Endothelial cell of hepatic sinusoid (primary cell): Measurements from ENCODE around the gene KCNH6.

Experiments used
- in situ Hi-C: cut with HindIII; loops from 2 replicates; pipeline ENCODE4 v1.10.0; 2017; ENCODE audit warnings: low sequenced_read_pairs

Gene KCNH6

DNA sequence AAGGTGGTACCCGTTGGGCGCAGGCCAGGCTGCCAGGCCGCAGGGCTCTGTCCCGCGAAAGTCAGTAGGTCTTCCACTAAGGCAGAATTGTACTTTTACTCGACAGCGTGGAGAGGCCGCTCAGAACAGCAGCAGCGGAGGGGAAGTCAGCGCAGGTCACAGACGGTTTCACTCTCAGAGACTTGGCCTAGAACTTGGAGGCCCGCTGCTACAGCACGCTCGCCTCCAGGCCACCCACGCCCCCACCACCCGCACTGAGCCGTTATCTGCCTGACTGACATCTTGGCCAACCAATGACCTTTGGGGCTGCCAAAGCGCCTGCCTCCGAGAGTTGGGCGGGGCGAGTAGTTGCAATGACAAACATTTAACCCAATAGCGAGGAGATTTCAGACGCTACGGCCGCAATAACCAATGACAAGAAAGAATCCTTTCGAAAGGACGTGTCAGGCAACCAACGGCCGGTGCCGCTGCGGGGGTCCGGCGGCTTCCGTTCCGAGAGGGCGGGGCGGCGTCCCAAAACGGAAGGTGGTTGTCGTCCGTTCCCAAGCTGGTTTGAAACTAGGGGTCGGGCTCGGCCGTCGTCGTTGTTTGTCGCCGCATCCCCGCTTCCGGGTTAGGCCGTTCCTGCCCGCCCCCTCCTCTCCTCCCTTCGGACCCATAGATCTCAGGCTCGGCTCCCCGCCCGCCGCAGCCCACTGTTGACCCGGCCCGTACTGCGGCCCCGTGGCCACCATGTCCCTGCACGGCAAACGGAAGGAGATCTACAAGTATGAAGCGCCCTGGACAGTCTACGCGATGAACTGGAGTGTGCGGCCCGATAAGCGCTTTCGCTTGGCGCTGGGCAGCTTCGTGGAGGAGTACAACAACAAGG, 27.0 kb downstream of the KCNH6 start, which contains the start of gene DCAF7:
DCAF7 (plus strand) TSS at position 532 of the 871 bp plus-strand sequence; CDS start at position 733, 201 bp downstream.
- in situ Hi-C loops: no loop called here

DNA sequence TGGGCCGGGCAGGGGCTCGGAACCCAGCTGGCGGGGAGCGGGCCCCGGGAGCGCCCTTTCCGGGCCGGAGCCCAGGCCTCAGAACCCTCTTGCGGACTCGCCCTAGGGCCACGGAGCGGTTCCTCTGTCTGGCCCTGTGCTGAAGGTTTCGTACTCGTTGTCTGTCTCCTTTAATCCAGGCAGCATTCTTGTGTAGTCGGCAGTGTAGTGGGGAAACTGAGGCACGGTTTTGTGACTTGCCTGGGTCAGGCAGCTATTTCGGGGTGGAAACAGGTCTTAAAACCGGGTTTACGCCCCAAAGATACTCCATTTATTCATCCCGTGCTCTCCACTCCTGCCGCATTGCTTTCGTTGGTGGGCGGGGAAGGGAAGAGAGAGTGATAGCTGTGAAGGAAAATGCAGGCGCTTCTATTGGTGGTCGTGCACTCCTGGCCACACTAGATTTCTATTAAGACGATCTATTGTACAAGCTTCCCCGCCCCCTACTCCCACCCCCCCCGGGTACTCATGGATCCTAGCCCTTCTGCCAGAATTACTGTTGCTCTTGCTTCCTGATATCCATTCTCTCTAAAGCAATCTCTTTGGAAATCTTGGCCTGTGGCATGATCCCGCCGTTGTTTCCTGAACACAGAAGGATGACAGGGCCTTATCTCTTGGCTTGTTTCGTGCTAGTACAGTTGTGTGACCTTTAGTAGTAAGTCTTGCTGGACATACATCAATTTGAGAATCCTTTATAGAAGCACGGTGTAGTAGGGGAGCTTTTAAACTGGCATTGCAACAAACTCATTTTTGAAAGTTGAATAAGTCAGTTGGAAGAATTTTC, 27.9 kb downstream of the KCNH6 start:
- in situ Hi-C loops: no loop called here

DNA sequence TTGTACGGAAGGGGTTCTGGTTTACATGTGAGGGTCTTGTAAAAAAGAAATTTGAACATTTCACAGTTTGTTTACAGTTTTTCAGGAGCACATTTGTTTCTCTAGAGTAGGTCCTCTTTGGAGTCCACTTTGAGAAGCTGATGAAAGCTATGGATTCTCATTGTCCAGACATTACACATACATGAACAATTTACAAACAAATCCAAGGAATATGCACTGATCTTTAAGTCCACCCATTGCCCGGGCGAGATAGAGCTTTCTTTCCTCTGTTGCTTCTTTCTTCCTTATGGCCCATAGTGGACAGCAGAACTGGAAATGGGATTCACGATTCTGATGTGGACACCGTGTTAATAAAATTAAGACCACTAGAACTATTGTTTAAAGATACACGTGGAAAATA, 29.1 kb downstream of the KCNH6 start:
- in situ Hi-C loops: no loop called here

DNA sequence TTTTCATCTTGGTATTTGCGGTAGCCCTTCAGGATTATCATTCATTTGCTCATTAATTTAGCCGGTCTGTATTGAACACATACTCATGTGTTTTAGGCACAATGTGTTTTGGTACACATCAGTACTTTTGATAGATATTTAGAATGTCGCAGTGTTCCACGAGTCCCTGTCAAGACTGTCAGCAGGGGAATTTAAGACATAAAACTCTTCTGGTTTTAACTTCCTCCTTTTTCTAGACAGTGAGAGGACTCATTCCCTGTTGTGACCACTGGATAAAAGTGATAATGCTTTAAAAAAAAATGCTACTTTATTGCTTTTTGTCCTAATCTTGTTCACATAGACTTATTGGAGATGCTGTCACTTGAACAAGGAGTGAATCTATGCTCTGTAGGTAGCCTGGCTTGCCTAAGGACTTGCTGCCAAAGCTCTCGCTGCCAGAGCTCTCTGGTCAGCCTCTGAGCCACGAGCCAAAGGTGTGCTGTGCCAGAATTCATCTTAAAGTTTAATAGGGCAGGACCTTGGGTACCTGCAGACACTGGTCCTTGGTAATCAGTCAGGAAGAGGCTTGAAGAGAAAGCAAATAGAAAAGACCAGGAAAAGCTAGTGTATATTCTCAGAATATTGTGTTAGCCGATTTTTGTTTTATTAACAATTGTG, 32.5 kb downstream of the KCNH6 start:
- in situ Hi-C loops: no loop called here

- in situ Hi-C loops: no loop called here
Observed at GRCh38 chr17:63557416-63557815, 34.3 kb downstream of the KCNH6 start.

DNA sequence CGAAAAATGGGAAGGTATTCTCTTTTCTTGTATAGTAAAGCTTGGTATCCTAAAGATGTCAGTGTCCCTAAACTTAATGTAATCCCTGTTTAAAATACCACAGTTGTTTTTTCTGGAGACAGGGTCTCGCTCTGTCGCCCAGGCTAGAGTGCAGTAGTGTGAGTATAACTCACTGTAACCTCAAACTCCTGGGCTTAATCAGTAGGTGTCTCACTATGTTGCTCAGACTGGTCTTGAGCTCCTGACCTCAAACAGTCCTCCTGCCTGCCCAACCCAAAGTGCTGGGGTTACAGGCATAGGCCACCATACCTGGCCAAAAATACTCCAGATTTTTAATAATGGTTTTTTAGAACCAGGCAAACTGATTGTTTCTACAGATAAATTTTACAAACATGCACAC, 35.3 kb downstream of the KCNH6 start:
- in situ Hi-C loops: no loop called here

DNA sequence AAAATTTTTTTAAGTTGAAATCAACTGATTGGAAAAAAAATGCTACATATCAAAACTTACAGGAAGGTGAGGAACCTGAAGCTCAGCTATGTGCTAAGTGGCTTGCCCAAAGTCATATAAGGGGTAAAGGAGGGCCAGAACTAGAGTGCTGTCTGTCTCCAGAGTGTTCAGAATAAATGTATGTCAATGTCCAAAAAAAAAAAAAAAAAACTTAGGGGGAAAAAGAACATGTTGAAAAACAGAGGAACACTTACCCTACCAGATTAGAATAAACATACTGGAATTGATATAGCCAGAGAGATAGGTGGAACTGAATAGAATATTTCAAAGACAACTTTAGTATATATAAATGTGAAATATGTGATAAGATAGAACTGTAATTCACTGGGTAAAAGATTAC, 38.7 kb downstream of the KCNH6 start:
- in situ Hi-C loops: no loop called here

GRCh38 chr17:63563339-63563738, 40.2 kb downstream of the KCNH6 start:
- in situ Hi-C loops: no loop called here

DNA sequence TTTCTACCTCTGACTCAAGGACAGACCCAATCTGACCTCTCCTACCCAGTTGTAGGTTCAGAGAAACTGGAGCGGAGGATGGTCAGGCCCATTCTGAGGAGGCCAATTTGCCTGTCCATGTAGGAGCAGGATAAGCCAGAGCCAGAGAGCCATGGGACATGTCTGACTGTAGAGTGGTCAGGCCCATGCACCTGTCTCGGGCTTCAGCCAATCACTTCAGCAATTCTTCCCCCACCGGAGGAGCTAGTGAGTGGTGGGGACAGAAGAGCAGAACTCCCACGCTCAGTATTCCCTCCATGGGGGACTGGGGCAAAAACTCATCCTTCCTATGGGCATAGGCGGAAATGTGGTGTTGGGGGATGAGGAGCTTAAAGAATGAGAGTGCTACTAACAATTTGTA, 41.4 kb downstream of the KCNH6 start:
- in situ Hi-C loops: no loop called here

DNA sequence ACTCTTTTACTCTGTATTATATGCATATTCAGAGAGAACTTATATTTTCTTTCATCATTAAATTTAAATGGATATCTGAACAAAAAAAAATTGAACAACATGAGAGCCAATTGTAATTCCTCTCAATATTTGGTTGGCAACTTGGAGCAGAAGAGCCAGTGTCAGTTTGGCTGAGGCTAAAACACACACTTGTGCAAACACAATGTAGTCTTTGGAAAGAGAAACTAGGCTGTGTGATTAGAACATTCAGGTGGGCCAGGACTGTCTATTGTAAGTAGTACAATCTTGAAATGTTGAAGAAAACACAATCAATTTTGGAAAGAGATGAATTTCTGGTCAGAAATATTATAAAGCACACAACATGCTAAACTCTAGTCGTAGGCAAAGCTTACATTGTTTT, 44.1 kb downstream of the KCNH6 start:
- in situ Hi-C loops: no loop called here

GRCh38 chr17:63568563-63568962, 45.4 kb downstream of the KCNH6 start:
- in situ Hi-C loops: no loop called here

DNA sequence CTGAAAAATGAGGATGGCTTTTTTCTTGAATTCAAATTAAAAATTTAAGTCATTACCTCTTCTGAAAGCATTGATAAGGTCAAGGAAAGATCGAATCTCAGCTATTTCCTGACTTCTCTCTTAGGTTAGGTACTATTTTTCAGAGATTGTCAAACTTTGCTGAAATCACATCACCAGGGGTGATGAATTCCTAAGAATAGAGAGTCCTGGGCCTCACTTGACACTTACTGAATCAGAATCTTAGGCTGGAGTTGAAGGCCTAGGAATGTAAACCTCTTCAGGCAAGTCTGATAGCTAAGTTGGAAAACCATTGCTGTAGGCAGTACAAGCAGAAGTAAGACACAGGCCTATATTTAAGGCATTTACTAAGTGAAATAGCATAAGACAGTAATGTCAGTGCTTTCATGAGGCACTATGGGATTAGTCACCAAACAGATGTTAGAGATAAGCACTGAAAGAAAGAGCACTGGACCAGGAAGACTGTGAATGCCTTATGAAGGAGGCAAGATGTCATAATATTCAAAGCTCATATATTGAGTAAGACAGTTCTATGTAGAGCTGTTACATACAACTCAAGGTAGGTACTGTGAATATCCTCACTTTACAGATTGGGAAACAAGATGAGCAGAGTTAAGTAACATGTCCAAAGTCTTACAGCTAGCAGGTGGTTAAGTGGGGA, 48.6 kb downstream of the KCNH6 start:
- in situ Hi-C loops: no loop called here

- in situ Hi-C loops: no loop called here
Observed at GRCh38 chr17:63573634-63574033, 50.5 kb downstream of the KCNH6 start.

DNA sequence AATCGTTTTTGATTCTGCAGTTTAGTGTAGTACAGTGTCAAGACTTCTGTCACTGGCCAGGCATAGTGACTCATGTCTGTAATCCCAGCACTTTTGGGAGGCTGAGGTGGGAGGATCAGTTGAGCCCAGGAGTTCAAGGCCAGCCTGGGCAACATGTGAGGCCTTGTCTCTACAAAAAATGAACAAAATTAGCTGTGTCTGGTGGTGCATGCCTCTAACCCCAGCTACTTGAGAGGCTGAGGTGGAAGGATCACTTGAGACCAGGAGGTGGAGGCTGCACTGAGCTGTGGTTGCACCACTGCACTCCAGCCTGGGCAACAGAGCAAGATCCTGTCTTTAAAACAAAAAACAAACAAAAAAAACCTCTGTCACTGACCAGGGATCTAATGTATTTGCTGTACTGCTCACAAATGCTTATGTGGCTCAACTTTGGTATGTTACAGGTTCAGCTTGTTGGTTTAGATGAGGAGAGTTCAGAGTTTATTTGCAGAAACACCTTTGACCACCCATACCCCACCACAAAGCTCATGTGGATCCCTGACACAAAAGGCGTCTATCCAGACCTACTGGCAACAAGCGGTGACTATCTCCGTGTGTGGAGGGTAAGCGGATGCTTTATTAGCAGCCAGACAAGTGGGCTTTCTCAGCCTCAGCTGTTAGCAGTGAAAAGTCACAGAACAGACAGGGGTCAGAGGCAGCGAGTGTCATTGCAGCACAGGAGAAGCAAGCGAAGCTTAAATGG, 55.0 kb downstream of the KCNH6 start:
- in situ Hi-C loops: loop anchor here (25.0 kb wide), 1 partner anchor 141 kb away; the partner anchor contains the start of gene CYB561

- in situ Hi-C loops: loop anchor here (25.0 kb wide), 1 partner anchor 141 kb away; the partner anchor contains the start of gene CYB561
Observed at GRCh38 chr17:63578769-63579111, 55.6 kb downstream of the KCNH6 start.

GRCh38 chr17:63579633-63580032, 56.5 kb downstream of the KCNH6 start:
- in situ Hi-C loops: loop anchor here (25.0 kb wide), 1 partner anchor 142 kb away; the partner anchor contains the start of gene CYB561

DNA sequence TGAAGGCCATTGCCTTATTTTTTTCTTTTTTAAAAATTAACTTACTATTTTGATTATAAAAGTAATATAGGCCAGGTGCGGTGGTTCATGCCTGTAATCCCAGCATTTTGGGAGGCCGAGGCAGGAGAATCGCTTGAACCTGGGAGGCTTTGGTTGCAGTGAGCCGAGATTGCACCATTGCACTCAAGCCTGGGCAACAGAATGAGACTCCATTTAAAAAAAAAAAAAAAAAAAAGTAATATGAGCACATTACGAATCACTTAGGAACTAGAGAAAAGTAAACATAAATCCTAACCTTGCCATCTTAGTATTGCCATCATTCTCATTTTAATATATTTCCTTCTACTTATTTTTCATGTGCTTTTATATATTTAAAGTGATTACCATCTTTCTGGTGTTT, 64.6 kb downstream of the KCNH6 start:
- in situ Hi-C loops: loop anchor here (25.0 kb wide), 1 partner anchor 150 kb away; the partner anchor contains the start of gene CYB561

GRCh38 chr17:63588797-63589196, 65.6 kb downstream of the KCNH6 start:
- in situ Hi-C loops: loop anchor here (25.0 kb wide), 1 partner anchor 151 kb away; the partner anchor contains the start of gene CYB561

DNA sequence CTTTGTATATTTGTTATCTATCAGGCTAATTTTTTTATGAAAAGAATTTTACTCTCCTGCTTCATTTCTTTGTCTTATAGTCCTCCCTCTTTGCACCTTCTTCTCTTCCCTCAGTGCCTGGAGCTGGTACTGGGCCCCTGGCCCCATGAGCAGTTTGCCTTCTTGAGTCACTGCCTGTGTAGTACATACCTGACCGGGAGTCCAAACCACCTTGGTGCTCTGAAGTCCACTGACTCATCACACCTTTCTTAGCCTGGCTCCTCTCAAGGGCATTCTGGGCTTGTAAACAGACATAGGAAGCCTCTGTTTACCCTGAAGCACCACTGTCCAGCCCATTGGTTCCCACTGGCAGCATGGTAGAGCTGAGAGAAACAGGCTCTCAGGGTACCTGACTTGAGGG, 66.5 kb downstream of the KCNH6 start:
- in situ Hi-C loops: loop anchor here (25.0 kb wide), 1 partner anchor 152 kb away; the partner anchor contains the start of gene CYB561

GRCh38 chr17:63592797-63593196, 69.6 kb downstream of the KCNH6 start:
- in situ Hi-C loops: loop anchor here (25.0 kb wide), 1 partner anchor 155 kb away; the partner anchor contains the start of gene CYB561
